ENCODE data around the gene TEX38. TPM values are rescaled to one million over a fixed set of nuclear protein-coding genes. Genes with fewer than 3 reads are reported as not detected.

The TEX38 gene
- total RNA-seq, 1 experiment from 2014 or later, result not detected

DNA sequence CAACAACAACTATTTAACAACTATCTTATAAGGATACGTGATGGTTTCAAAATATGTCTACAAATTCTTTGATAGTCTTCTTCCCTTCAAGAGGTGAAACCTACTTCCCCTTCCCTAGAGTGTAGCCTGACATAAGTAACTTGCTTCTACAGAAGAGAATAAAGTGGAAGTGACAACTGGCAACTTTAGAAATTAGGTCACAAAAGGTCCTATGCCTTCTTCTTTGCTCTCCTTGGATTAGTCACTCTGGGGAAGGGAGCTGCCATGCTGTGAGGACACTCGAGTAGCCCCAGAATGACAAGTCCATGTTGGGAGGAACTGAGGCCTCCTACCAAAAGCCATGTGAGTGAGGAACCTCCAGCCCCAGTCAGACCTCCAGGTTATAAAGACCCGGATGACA is 28.0 kb downstream of the TEX38 start:
- H3K9me3 ChIP-seq, result no peaks in the 10 kb centered on the region
- H3K4me1 ChIP-seq, result no peaks in the 10 kb centered on the region
- Mint-ChIP-seq H3K4me1 (ENCODE audit: low read depth, unreplicated experiment) (peaks cover 6% of the 10 kb centered on the region), H3K4me3 (ENCODE audit: unreplicated experiment) (no peak overlapping the region), H3K36me3 (ENCODE audit: insufficient read depth, unreplicated experiment) (peaks cover 33% of the 10 kb centered on the region), H3K27ac (ENCODE audit: unreplicated experiment) (no peak overlapping the region), H3K27me3 (ENCODE audit: insufficient read depth, unreplicated experiment) (no peaks in the 10 kb centered on the region), H3K9me3 (ENCODE audit: unreplicated experiment) (no peaks in the 10 kb centered on the region)
- BruUV-seq (replicated peaks), result no TSS peak
- CTCF ChIA-PET, result no interaction called here
- no peak overlapping the region for H3K4me3 ChIP-seq (ENCODE audit: low read depth, low read length)
- DNase-seq, result no peak
- TF ChIP-seq, protein P1, sequence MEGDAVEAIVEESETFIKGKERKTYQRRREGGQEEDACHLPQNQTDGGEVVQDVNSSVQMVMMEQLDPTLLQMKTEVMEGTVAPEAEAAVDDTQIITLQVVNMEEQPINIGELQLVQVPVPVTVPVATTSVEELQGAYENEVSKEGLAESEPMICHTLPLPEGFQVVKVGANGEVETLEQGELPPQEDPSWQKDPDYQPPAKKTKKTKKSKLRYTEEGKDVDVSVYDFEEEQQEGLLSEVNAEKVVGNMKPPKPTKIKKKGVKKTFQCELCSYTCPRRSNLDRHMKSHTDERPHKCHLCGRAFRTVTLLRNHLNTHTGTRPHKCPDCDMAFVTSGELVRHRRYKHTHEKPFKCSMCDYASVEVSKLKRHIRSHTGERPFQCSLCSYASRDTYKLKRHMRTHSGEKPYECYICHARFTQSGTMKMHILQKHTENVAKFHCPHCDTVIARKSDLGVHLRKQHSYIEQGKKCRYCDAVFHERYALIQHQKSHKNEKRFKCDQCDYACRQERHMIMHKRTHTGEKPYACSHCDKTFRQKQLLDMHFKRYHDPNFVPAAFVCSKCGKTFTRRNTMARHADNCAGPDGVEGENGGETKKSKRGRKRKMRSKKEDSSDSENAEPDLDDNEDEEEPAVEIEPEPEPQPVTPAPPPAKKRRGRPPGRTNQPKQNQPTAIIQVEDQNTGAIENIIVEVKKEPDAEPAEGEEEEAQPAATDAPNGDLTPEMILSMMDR (IDR thresholded peaks at IDR 0.05; ENCODE audit: insufficient read depth in 1 of 2, low read depth in 1 of 2, low read length in 1 of 2, severe bottlenecking in 1 of 2, unreplicated experiment in 1 of 2), result no peak
- intact Hi-C loops (cut with micrococcal nuclease; ENCODE audit: unreplicated experiment), result no loop called here
- POLR2A ChIA-PET, result no interaction called here
- no peaks in the 10 kb centered on the region; the same call in 1 of the 2 replicates for H3K36me3 ChIP-seq (ENCODE audit: control insufficient read depth, insufficient read depth, low read length)
- no peaks in the 10 kb centered on the region for H3K27me3 ChIP-seq (replicated peaks; ENCODE audit: control insufficient read depth, insufficient read depth, low read length)

DNA sequence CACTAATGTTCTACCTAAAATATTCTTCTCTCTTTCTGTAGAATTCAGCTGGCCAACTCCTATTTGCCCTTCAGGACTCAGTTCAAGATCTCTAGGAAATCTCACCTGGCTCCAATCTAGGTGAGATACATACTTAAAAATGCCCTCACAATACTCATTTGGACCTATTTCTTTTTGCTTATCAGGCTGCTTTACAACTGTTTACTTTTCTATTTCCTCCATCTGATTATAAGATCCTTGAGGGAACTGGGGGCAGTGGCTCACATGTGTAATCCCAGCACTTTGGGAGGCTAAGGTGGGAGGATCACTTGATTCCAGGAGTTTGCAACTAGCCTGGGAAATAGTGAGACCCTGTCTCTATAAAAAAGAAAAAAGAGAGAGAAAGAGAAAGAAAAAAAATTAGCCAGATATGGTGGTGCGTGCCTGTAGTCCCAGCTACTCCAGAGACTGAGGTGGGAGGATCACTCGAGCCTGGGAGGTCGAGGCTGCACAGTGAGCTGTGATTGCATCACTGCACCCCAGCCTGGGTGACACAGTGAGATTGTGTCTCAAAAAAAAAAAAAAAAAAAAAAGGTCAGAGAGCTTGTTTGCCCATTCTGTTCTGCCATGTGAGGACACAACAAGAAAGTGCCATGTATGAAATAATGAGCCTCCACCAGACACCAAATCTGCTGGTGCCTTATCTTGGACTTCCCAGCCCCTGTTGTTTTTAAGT is 32.4 kb downstream of the TEX38 start:
- H3K36me3 Mint-ChIP-seq (ENCODE audit: insufficient read depth, unreplicated experiment), result peaks cover 30% of the 10 kb centered on the region
- CTCF ChIA-PET, result no interaction called here
- Histone ChIP-seq H3K36me3 (ENCODE audit: control insufficient read depth, insufficient read depth, low read length) (peaks cover 1% of the 10 kb centered on the region), H3K4me1 (no peaks in the 10 kb centered on the region), H3K27me3 (replicated peaks; ENCODE audit: control insufficient read depth, insufficient read depth, low read length) (no peaks in the 10 kb centered on the region), H3K9me3 (no peaks in the 10 kb centered on the region), H3K4me3 (ENCODE audit: low read depth, low read length) (no peak overlapping the region)
- BruUV-seq (replicated peaks), result no TSS peak
- intact Hi-C loops (cut with micrococcal nuclease; ENCODE audit: unreplicated experiment), result no loop called here
- DNase-seq, result no peak
- H3K27me3 Mint-ChIP-seq (ENCODE audit: insufficient read depth, unreplicated experiment), result no peaks in the 10 kb centered on the region
- POLR2A ChIA-PET, result no interaction called here
- TF ChIP-seq, protein P1 (IDR thresholded peaks at IDR 0.05; ENCODE audit: insufficient read depth in 1 of 2, low read depth in 1 of 2, low read length in 1 of 2, severe bottlenecking in 1 of 2, unreplicated experiment in 1 of 2), result no peak
- H3K4me1 Mint-ChIP-seq (ENCODE audit: low read depth, unreplicated experiment), result peaks cover 6% of the 10 kb centered on the region
- no peak overlapping the region for H3K4me3 Mint-ChIP-seq (ENCODE audit: unreplicated experiment)
- no peak overlapping the region for H3K27ac Mint-ChIP-seq (ENCODE audit: unreplicated experiment)
- no peaks in the 10 kb centered on the region for H3K9me3 Mint-ChIP-seq (ENCODE audit: unreplicated experiment)

DNA sequence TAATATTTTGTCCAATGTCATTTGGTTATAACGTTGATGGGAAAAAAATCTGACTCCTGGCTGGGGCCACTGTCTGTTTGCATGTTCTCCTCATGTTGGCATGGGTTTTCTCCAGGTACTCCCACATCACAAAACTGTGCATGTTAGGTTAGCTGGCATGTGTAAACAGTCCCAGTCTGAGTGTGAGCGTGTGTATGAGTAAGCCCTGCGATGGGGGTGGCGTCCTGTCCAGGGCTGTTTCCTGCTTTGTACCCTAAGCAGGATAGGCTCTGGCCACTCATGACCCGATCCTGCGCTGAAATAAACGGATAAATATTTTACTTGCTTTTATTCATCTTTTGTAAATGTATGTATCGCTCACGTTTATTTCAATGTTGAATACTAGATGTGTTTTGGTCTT is 33.8 kb downstream of the TEX38 start:
- no peak for DNase-seq
- H3K9me3 ChIP-seq, result no peaks in the 10 kb centered on the region
- ChIA-PET CTCF (no interaction called here), POLR2A (interaction anchor here (0.6 kb wide), 1 partner anchor 870 kb away, joined by 3 read pairs; no protein-coding TSS in a partner anchor)
- no peak overlapping the region for H3K27ac Mint-ChIP-seq (ENCODE audit: unreplicated experiment)
- H3K4me3 ChIP-seq (ENCODE audit: low read depth, low read length), result no peak overlapping the region
- peaks cover 35% of the 10 kb centered on the region for H3K36me3 Mint-ChIP-seq (ENCODE audit: insufficient read depth, unreplicated experiment)
- no peak overlapping the region for H3K4me3 Mint-ChIP-seq (ENCODE audit: unreplicated experiment)
- no peaks in the 10 kb centered on the region for H3K27me3 ChIP-seq (replicated peaks; ENCODE audit: control insufficient read depth, insufficient read depth, low read length)
- no peaks in the 10 kb centered on the region for H3K9me3 Mint-ChIP-seq (ENCODE audit: unreplicated experiment)
- no peaks in the 10 kb centered on the region for H3K27me3 Mint-ChIP-seq (ENCODE audit: insufficient read depth, unreplicated experiment)
- BruUV-seq (replicated peaks), result no TSS peak
- TF ChIP-seq, protein P1 (IDR thresholded peaks at IDR 0.05; ENCODE audit: insufficient read depth in 1 of 2, low read depth in 1 of 2, low read length in 1 of 2, severe bottlenecking in 1 of 2, unreplicated experiment in 1 of 2), result no peak
- intact Hi-C loops (cut with micrococcal nuclease; ENCODE audit: unreplicated experiment), result no loop called here
- H3K4me1 ChIP-seq, result no peaks in the 10 kb centered on the region
- peaks cover 6% of the 10 kb centered on the region for H3K4me1 Mint-ChIP-seq (ENCODE audit: low read depth, unreplicated experiment)
- H3K36me3 ChIP-seq (ENCODE audit: control insufficient read depth, insufficient read depth, low read length), result peaks cover 1% of the 10 kb centered on the region

All from Caco-2 (cell line).